Left lung (tissue), 10 donors: ENCODE measurements around the gene SERPINE1. TPM values are rescaled to one million over a fixed set of nuclear protein-coding genes. Genes with fewer than 3 reads are reported as not detected.

Experiments
- ATAC-seq: fragments of 200-7000 bp; cut with Tn5 transposase; one replicate; pipeline ENCODE4 v1.9.1; 2020; ENCODE audit warnings: moderate library complexity
- DNase-seq, 4 donors: peaks; one replicate each; pipeline ENCODE4 v3.0.0-alpha.2; 2013 to 2020
- H3K27ac ChIP-seq, 2 donors: fragments of 200-600 bp; sonication (generic) in 1 of 2; one replicate each; pipeline versions ENCODE4 v1.5.0 to v1.8.0; 2020 to 2021
- H3K27me3 ChIP-seq, 2 donors: fragments of 200-600 bp; sonication (generic) in 1 of 2; one replicate each; pipeline versions ENCODE4 v1.5.0 to v1.8.0; 2020 to 2021
- H3K36me3 ChIP-seq, 2 donors: fragments of 200-600 bp; sonication (generic) in 1 of 2; one replicate each; pipeline versions ENCODE4 v1.5.0 to v1.8.0; 2020 to 2021
- H3K4me1 ChIP-seq, 2 donors: fragments of 200-600 bp; one replicate each; pipeline ENCODE4 v1.8.0; 2021
- H3K4me3 ChIP-seq, 2 donors: fragments of 200-600 bp; sonication (generic) in 1 of 2; one replicate each; pipeline versions ENCODE4 v1.5.0 to v1.8.0; 2020 to 2021; ENCODE audit warnings: mild to moderate bottlenecking in 1 of 2
- H3K9me3 ChIP-seq, 2 donors: fragments of 200-600 bp; sonication (generic) in 1 of 2; one replicate each; pipeline versions ENCODE4 v1.5.0 to v1.8.0; 2020 to 2021
- intact Hi-C, 2 donors: fragments of 100-400 bp; cut with DNase I; formaldehyde crosslinking; loops; one replicate each; pipeline versions ENCODE4 v1.11.2 to v1.14.2; 2022
- polyA plus RNA-seq, 6 donors: library from polyadenylated mRNA; unstranded; fragments of 120-200 nt; gene quantifications; one replicate each; pipeline ENCODE4 v1.2.1, GENCODE V29; 2013; ENCODE audit not compliant: insufficient read length in 6 of 6
- total RNA-seq, 2 donors: library from RNA; stranded (reverse); fragmentation: NEBNext Ultra II Directional; extraction: Animal tissue kit (Norgen Biotek cat#: 25700); gene quantifications; one replicate each; pipeline ENCODE4 v1.2.1, GENCODE V29; 2021
- TF ChIP-seq, protein P1 (sequence below), 2 donors: fragments of 200-600 bp; sonication (generic) in 1 of 2; IDR thresholded peaks; one replicate each; pipeline versions ENCODE4 v1.5.0 to v1.8.0; 2021; ENCODE audit warnings: antibody characterized with exemption in 2 of 2
- donor health status: DM: no; HTN: yes; CAD: no.
- donor health status: DM: no; HTN: no; CAD: no.

SERPINE1 gene
- total and polyA plus RNA-seq, 8 donors: 2.5 to 80.5 (median 3.9) TPM

- DNase-seq (no peak), ATAC-seq (no peak)
- peaks cover 14 to 62% of the 10 kb centered on the region in 2 donors for H3K4me1 ChIP-seq
- H3K27ac ChIP-seq: no peak overlapping the region
- no peak overlapping the region for H3K4me3 ChIP-seq
- no peaks in the 10 kb centered on the region for H3K9me3 ChIP-seq
- H3K27me3 ChIP-seq: peaks cover 86 to 100% of the 10 kb centered on the region in 2 donors
- H3K36me3 ChIP-seq: no peaks in the 10 kb centered on the region
- TF ChIP-seq, protein P1, sequence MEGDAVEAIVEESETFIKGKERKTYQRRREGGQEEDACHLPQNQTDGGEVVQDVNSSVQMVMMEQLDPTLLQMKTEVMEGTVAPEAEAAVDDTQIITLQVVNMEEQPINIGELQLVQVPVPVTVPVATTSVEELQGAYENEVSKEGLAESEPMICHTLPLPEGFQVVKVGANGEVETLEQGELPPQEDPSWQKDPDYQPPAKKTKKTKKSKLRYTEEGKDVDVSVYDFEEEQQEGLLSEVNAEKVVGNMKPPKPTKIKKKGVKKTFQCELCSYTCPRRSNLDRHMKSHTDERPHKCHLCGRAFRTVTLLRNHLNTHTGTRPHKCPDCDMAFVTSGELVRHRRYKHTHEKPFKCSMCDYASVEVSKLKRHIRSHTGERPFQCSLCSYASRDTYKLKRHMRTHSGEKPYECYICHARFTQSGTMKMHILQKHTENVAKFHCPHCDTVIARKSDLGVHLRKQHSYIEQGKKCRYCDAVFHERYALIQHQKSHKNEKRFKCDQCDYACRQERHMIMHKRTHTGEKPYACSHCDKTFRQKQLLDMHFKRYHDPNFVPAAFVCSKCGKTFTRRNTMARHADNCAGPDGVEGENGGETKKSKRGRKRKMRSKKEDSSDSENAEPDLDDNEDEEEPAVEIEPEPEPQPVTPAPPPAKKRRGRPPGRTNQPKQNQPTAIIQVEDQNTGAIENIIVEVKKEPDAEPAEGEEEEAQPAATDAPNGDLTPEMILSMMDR (IDR thresholded peaks at IDR 0.05): no peak
- intact Hi-C loops: no loop called here
Measured at GRCh38 chr7:101166909-101167644, 40.2 kb downstream of the SERPINE1 start.

GRCh38 chr7:101167645-101168411, 40.9 kb downstream of the SERPINE1 start:
- H3K4me1 ChIP-seq: peaks cover 14 to 62% of the 10 kb centered on the region in 2 donors
- intact Hi-C loops: no loop called here
- TF ChIP-seq, protein P1 (IDR thresholded peaks at IDR 0.05): no peak
- H3K27ac ChIP-seq: no peak overlapping the region
- no peak overlapping the region for H3K4me3 ChIP-seq
- no peaks in the 10 kb centered on the region for H3K9me3 ChIP-seq
- H3K36me3 ChIP-seq: no peaks in the 10 kb centered on the region
- ATAC-seq: no peak
- H3K27me3 ChIP-seq: peaks cover 88 to 100% of the 10 kb centered on the region in 2 donors
- no peak for DNase-seq

- intact Hi-C loops: no loop called here
- TF ChIP-seq, protein P1 (IDR thresholded peaks at IDR 0.05): no peak
- Histone ChIP-seq H3K27ac (no peak overlapping the region), H3K36me3 (no peaks in the 10 kb centered on the region), H3K4me1 (peaks cover 19 to 62% of the 10 kb centered on the region in 2 donors), H3K4me3 (no peak overlapping the region), H3K9me3 (no peaks in the 10 kb centered on the region), H3K27me3 (peaks cover 90 to 100% of the 10 kb centered on the region in 2 donors)
- DNase-seq: peak in 1 of 4 donors; percentile 3
- ATAC-seq: no peak
Measured at GRCh38 chr7:101168412-101169049, 41.6 kb downstream of the SERPINE1 start.

DNA sequence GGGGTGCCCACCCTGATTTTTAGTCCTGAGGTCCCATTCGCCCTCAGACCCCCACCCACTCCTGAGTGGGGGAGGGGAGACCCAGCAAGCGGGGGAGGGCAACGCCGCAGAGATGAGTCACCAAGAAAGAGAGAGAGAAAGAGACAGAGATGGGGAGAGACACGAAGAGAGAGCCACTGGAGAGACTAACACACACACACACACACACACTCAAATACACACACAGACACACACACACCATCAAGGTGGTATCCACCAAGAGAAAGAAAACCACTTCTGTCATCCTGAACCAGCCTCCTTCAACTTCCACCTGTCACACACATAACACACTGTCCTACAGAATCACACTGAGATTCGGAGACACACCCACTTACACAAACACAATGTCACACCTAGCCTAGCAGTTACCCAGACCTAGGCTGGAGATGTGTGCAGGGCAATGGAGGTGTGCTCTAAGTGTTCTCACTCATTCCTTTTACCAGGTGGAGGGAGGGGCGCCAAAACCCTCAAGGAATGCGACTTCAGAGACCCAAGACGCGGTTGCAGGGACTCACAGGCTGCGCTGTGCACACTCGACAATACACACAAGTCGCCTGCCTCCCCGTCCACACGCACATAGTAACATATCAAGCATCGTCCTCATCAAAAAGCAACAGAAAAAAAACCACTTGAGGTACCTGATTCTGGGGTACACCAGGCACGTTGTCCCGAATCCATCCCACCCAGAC, 42.4 kb downstream of the SERPINE1 start:
- no peak for ATAC-seq
- peaks cover 18 to 59% of the 10 kb centered on the region in 2 donors for H3K4me1 ChIP-seq
- TF ChIP-seq, protein P1 (IDR thresholded peaks at IDR 0.05): no peak
- no peaks in the 10 kb centered on the region for H3K9me3 ChIP-seq
- DNase-seq: peak in 1 of 4 donors; percentile 11
- intact Hi-C loops: no loop called here
- H3K4me3 ChIP-seq: no peak overlapping the region
- H3K36me3 ChIP-seq: no peaks in the 10 kb centered on the region
- peaks cover 90 to 100% of the 10 kb centered on the region in 2 donors for H3K27me3 ChIP-seq
- H3K27ac ChIP-seq: no peak overlapping the region
